Activated CD8-positive, alpha-beta memory T cell treated with anti-CD3 and anti-CD28 coated beads, Interleukin-2, amount 10 ng/mL, durations not matched to agents 7 days and 5 days (primary cell): ENCODE measurements around the gene NGFR. TPM values are rescaled to one million over a fixed set of nuclear protein-coding genes. Genes with fewer than 3 reads are reported as not detected.

Source experiments
- ATAC-seq: fragments of 150-1000 bp; cut with Tn5 transposase; one replicate; pipeline ENCODE4 v1.10.0; 2021; ENCODE audit warnings: moderate library complexity
- CTCF ChIA-PET: fragments of 350-600 bp; sonication (Branson Sonifier 250); formaldehyde crosslinking; loops from one replicate; lab custom pipeline; 2021; ENCODE audit warnings: antibody characterized with exemption; lab: Charles Lee
- DNase-seq: peaks from one replicate; pipeline ENCODE4 v3.0.0-alpha.2; 2020
- H3K27ac Mint-ChIP-seq: one replicate; pipeline ENCODE4 v1.8.0; 2021; ENCODE audit warnings: mild to moderate bottlenecking, mixed read lengths
- H3K27me3 Mint-ChIP-seq: one replicate; pipeline ENCODE4 v1.8.0; 2021; ENCODE audit warnings: mixed read lengths
- H3K36me3 Mint-ChIP-seq: one replicate; pipeline ENCODE4 v1.8.0; 2021; ENCODE audit warnings: mild to moderate bottlenecking, mixed read lengths
- H3K4me1 Mint-ChIP-seq: one replicate; pipeline ENCODE4 v1.8.0; 2021; ENCODE audit warnings: mixed read lengths
- H3K4me3 Mint-ChIP-seq: one replicate; pipeline ENCODE4 v1.8.0; 2021; ENCODE audit warnings: mild to moderate bottlenecking, moderate library complexity, mixed read lengths
- H3K9me3 Mint-ChIP-seq: one replicate; pipeline ENCODE4 v1.8.0; 2022; ENCODE audit warnings: low read depth, mixed read lengths
- total RNA-seq, 2 experiments: library from RNA; stranded (reverse); gene quantifications; one replicate each; pipeline ENCODE4 v1.2.3, GENCODE V29; 2021

The NGFR gene
- total RNA-seq, 2 experiments from 2014 or later = 0.07 to 0.20 TPM

- DNase-seq = no peak
- Mint-ChIP-seq H3K27me3 (peaks cover 62% of the 10 kb centered on the region), H3K9me3 (peaks cover 3% of the 10 kb centered on the region), H3K27ac (no peak overlapping the region), H3K4me3 (no peak overlapping the region), H3K4me1 (no peaks in the 10 kb centered on the region), H3K36me3 (no peaks in the 10 kb centered on the region)
- ATAC-seq = no peak
- CTCF ChIA-PET = no interaction called here
Measured at GRCh38 chr17:49473900-49474751, 21.0 kb upstream of the NGFR start.

DNA sequence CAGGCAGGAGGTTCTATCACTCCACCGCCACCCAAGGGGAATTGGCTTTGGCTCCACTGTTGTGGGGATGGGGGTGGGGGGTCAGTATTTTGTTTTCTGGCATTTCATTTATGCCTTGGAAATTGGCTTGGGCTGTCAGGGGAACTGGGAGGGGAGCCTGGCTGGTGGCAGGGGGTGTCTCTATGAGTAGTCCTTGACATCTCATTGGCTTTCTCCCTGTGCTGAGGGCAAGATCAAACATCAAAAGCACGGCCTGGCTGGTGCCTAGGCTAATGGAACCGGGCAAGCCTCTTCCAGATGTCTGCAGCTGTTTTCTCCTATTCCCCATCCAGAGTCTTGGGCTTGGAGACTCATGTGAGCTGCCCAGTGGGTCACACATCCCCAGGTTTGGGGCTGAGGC is 17.4 kb upstream of the NGFR start:
- no peak for DNase-seq
- H3K9me3 Mint-ChIP-seq = peaks cover 3% of the 10 kb centered on the region

GRCh38 chr17:49480836-49481615 is 14.1 kb upstream of the NGFR start:
- CTCF ChIA-PET = interaction anchor here (0.6 kb wide), 1 partner anchor 127 kb away, joined by 3 read pairs; no protein-coding TSS in a partner anchor
- ATAC-seq (no peak), DNase-seq (no peak)
- H3K4me3 Mint-ChIP-seq = no peak overlapping the region
- H3K36me3 Mint-ChIP-seq = no peaks in the 10 kb centered on the region
- H3K27me3 Mint-ChIP-seq = peaks cover 76% of the 10 kb centered on the region
- H3K4me1 Mint-ChIP-seq = no peaks in the 10 kb centered on the region
- no peak overlapping the region for H3K27ac Mint-ChIP-seq
- H3K9me3 Mint-ChIP-seq = no peaks in the 10 kb centered on the region

More for the DNA sequence above, 17.4 kb upstream of the NGFR start:
- CTCF ChIA-PET = no interaction called here
- no peak overlapping the region for H3K4me3 Mint-ChIP-seq
- H3K27me3 Mint-ChIP-seq = peaks cover 53% of the 10 kb centered on the region
- H3K36me3 Mint-ChIP-seq = no peaks in the 10 kb centered on the region
- no peak for ATAC-seq
- no peaks in the 10 kb centered on the region for H3K4me1 Mint-ChIP-seq
- no peak overlapping the region for H3K27ac Mint-ChIP-seq

- Mint-ChIP-seq H3K27ac (no peak overlapping the region), H3K27me3 (peaks cover 78% of the 10 kb centered on the region), H3K36me3 (no peaks in the 10 kb centered on the region), H3K4me3 (no peak overlapping the region), H3K4me1 (no peaks in the 10 kb centered on the region), H3K9me3 (no peaks in the 10 kb centered on the region)
- ATAC-seq (no peak), DNase-seq (no peak)
- CTCF ChIA-PET = interaction anchor here (0.6 to 1.0 kb wide), 2 partner anchors 74 to 126 kb away, joined by 3 read pairs; no protein-coding TSS in a partner anchor
Measured at GRCh38 chr17:49482144-49482817, 12.8 kb upstream of the NGFR start.

DNA sequence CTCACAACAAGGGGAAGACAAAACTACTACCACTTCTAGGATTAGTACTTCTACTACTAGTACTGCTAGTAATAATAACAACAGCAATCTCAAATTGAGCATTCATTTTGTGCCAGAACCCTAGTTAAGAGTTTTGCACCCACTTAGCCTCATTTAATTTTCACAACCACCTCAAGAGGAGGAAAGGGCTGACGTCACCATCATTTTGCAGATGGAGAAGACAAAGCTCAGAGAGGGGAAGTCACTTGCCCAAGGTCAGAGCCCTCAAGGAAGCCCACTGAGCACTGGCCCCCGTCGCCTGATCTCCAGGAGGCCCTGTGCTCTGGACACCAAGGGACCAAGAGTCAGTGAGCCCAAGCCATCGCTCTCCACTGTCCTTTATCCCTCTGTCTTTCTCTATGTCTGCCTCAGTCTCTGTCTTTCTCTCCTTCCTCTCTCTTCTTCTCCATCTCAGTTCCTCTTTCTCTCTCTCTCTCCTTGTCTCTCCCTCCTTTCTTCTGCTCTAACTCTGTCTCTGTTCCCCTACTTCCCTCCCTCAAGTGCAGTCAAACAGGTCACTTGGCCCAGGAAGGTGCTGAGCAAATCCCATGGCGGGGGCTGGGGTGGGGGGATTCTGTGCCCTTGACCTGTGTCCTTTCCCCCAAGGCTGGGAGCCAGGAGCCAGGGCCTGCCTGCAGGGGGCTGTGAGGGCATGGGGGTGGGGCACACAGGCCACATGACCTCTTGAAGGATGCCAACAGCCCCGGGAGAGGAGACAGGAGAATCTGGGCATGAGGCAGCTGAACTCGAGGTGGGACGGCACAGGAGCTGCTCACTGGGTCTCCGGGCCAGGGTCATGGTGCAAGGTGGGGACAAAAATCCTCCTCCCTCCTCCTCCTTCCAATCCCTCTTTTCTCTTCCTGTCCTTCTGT is 11.2 kb upstream of the NGFR start:
- CTCF ChIA-PET = interaction anchor here (1.2 kb wide), 1 partner anchor 14 kb away, joined by 4 read pairs; no protein-coding TSS in a partner anchor
- no peaks in the 10 kb centered on the region for H3K4me1 Mint-ChIP-seq

DNA sequence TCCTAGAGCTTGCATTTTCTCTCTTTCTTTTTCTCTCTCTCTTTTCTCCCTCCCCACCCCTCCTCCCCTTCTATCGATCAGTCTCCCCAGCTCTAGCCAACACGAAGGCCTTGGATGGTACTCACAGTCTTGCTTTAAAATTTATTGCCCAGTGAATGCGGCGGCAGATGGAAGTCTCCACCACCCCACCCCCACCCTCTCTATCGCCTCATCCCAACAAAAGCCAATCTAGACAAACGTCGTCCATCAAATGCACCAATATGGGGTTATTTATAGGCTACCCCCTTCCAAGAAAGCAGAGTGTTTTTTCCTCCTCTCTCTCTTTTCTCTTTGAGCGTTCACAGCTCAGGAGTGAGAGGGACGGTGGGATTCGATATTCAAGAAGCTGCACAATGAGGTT is 10.5 kb upstream of the NGFR start:
- Mint-ChIP-seq H3K27ac (no peak overlapping the region), H3K27me3 (peaks cover 69% of the 10 kb centered on the region)

More for the DNA sequence above, 11.2 kb upstream of the NGFR start:
- ATAC-seq = no peak
- Mint-ChIP-seq H3K9me3 (no peaks in the 10 kb centered on the region), H3K27me3 (peaks cover 72% of the 10 kb centered on the region), H3K27ac (no peak overlapping the region), H3K4me3 (no peak overlapping the region), H3K36me3 (no peaks in the 10 kb centered on the region)
- DNase-seq = no peak

GRCh38 chr17:49486012-49486641 is 9.0 kb upstream of the NGFR start:
- H3K27ac Mint-ChIP-seq = no peak overlapping the region
- ATAC-seq (no peak), DNase-seq (no peak)
- peaks cover 67% of the 10 kb centered on the region for H3K27me3 Mint-ChIP-seq
- no peak overlapping the region for H3K4me3 Mint-ChIP-seq
- H3K9me3 Mint-ChIP-seq = no peaks in the 10 kb centered on the region
- CTCF ChIA-PET = no interaction called here
- no peaks in the 10 kb centered on the region for H3K36me3 Mint-ChIP-seq
- no peaks in the 10 kb centered on the region for H3K4me1 Mint-ChIP-seq

More for the DNA sequence above, 10.5 kb upstream of the NGFR start:
- ATAC-seq (no peak), DNase-seq (no peak)
- CTCF ChIA-PET = interaction anchor here (1.2 kb wide), 1 partner anchor 13 kb away, joined by 4 read pairs; no protein-coding TSS in a partner anchor
- no peak overlapping the region for H3K4me3 Mint-ChIP-seq
- no peaks in the 10 kb centered on the region for H3K4me1 Mint-ChIP-seq
- H3K9me3 Mint-ChIP-seq = no peaks in the 10 kb centered on the region
- no peaks in the 10 kb centered on the region for H3K36me3 Mint-ChIP-seq

GRCh38 chr17:49487183-49487582 is 7.9 kb upstream of the NGFR start:
- no peak overlapping the region for H3K27ac Mint-ChIP-seq
- H3K9me3 Mint-ChIP-seq = no peaks in the 10 kb centered on the region
- no peaks in the 10 kb centered on the region for H3K4me1 Mint-ChIP-seq
- DNase-seq = no peak
- H3K27me3 Mint-ChIP-seq = peaks cover 71% of the 10 kb centered on the region
- no peak for ATAC-seq
- no peak overlapping the region for H3K4me3 Mint-ChIP-seq
- CTCF ChIA-PET = interaction anchor here (0.7 kb wide), 1 partner anchor 489 kb away, joined by 3 read pairs; no protein-coding TSS in a partner anchor
- no peaks in the 10 kb centered on the region for H3K36me3 Mint-ChIP-seq

- H3K9me3 Mint-ChIP-seq = no peaks in the 10 kb centered on the region
- ATAC-seq (no peak), DNase-seq (no peak)
- H3K36me3 Mint-ChIP-seq = no peaks in the 10 kb centered on the region
- H3K27me3 Mint-ChIP-seq = peaks cover 70% of the 10 kb centered on the region
- no peak overlapping the region for H3K4me3 Mint-ChIP-seq
- H3K27ac Mint-ChIP-seq = no peak overlapping the region
- no peaks in the 10 kb centered on the region for H3K4me1 Mint-ChIP-seq
- CTCF ChIA-PET = interaction anchor here (0.9 to 1.8 kb wide), 4 partner anchors 9 to 68 kb away, joined by 3 to 5 read pairs (median 3); no protein-coding TSS in a partner anchor
Measured at GRCh38 chr17:49488612-49489011, 6.5 kb upstream of the NGFR start.

DNA sequence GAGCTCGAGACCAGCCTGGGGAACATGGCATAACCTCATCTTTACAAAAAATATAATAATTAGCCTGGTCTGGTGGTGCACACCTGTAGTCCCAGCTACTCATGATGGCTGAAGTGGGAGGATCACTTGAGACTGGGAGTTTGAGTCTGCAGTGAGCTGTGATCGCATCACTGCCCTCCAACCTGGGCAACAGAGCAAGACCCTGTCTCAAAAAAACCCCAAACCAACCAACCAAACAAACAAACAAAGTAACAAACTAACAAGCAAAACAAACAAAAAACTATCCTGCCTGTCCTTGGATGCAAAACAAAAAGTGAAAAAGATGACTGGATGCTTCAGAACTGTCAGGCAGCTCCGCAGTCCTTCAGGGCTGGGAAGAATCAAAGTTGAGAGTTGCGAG is 5.7 kb upstream of the NGFR start:
- no peak for ATAC-seq

DNA sequence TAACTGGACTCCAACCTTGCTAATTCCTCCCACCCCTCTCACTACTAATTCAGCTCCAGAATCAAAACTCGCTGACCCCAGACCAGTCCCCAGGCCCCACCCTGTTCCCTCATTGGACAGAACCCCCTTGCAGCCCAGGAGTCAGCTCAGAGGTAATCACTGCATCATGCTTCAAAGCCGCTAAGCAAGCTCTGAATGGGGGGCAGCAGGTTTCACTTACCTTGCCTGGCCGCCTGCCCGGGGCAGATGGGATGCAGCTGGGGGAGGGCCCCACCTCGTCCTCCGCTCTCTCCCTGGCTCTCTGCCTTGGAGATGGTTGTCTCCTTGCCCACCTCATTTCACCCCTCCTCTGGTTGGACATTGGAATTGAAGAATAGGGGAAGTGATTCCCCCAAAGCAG is 4.8 kb upstream of the NGFR start:
- Mint-ChIP-seq H3K4me1 (peaks cover 7% of the 10 kb centered on the region), H3K9me3 (no peaks in the 10 kb centered on the region), H3K4me3 (no peak overlapping the region), H3K27me3 (peaks cover 66% of the 10 kb centered on the region), H3K36me3 (no peaks in the 10 kb centered on the region), H3K27ac (no peak overlapping the region)
- no peak for DNase-seq
- CTCF ChIA-PET = interaction anchor here (1.8 kb wide), 1 partner anchor 66 kb away, joined by 5 read pairs; no protein-coding TSS in a partner anchor
- no peak for ATAC-seq

More for the DNA sequence above, 5.7 kb upstream of the NGFR start:
- Mint-ChIP-seq H3K36me3 (no peaks in the 10 kb centered on the region), H3K9me3 (no peaks in the 10 kb centered on the region), H3K4me3 (no peak overlapping the region), H3K27ac (no peak overlapping the region), H3K4me1 (peaks cover 1% of the 10 kb centered on the region), H3K27me3 (peaks cover 71% of the 10 kb centered on the region)
- DNase-seq = no peak
- CTCF ChIA-PET = interaction anchor here (1.0 to 1.8 kb wide), 3 partner anchors 9 to 67 kb away, joined by 3 to 5 read pairs (median 3); no protein-coding TSS in a partner anchor
